GM23248 (cell line): ENCODE data around the gene RNF215. TPM values are rescaled to one million over a fixed set of nuclear protein-coding genes. Genes with fewer than 3 reads are reported as not detected.
A peak's percentile ranks its signal among the peaks of the same experiment; 100 is the strongest.
"Not testable (repeated sequence)": the region's sequence is repeated elsewhere in the genome, so short reads cannot be mapped to it uniquely, and the experiment has no call there.

Experiments used
- DNase-seq: peaks from one replicate; pipeline ENCODE4 v3.0.0-alpha.2; 2015
- H2AFZ ChIP-seq: fragments of 200-600 bp; sonication (generic); 2 replicates; pipeline ENCODE4 v1.6.1; 2016; ENCODE audit warnings: antibody characterized with exemption
- H3F3A ChIP-seq: fragments of 200-600 bp; sonication (generic); 2 replicates; pipeline ENCODE4 v1.6.1; 2016; ENCODE audit warnings: mild to moderate bottlenecking, antibody characterized with exemption, mixed run types; ENCODE audit not compliant: insufficient read depth
- H3K27ac ChIP-seq: fragments of 200-600 bp; sonication (generic); 2 replicates; pipeline ENCODE4 v1.5.1; 2016; ENCODE audit warnings: mild to moderate bottlenecking
- H3K27me3 ChIP-seq: fragments of 200-600 bp; sonication (generic); replicated peaks from 2 replicates; pipeline ENCODE4 v1.6.1; 2016; ENCODE audit warnings: mild to moderate bottlenecking; ENCODE audit not compliant: insufficient read depth
- H3K36me3 ChIP-seq: fragments of 200-600 bp; sonication (generic); 2 replicates; pipeline ENCODE4 v1.6.1; 2016; ENCODE audit warnings: low read depth, mild to moderate bottlenecking
- H3K4me1 ChIP-seq: fragments of 200-600 bp; sonication (generic); 2 replicates; pipeline ENCODE4 v1.6.1; 2016; ENCODE audit warnings: mild to moderate bottlenecking; ENCODE audit not compliant: insufficient read depth
- H3K4me2 ChIP-seq: fragments of 200-600 bp; sonication (generic); one replicate; pipeline ENCODE4 v1.6.1; 2016; ENCODE audit warnings: mild to moderate bottlenecking; ENCODE audit not compliant: unreplicated experiment
- H3K4me3 ChIP-seq: fragments of 200-600 bp; sonication (generic); 2 replicates; pipeline ENCODE4 v1.5.1; 2016; ENCODE audit warnings: mild to moderate bottlenecking
- H3K79me2 ChIP-seq: fragments of 200-600 bp; sonication (generic); 2 replicates; pipeline ENCODE4 v1.6.1; 2016; ENCODE audit warnings: mild to moderate bottlenecking; ENCODE audit not compliant: insufficient read depth
- H3K9ac ChIP-seq: fragments of 200-600 bp; sonication (generic); 2 replicates; pipeline ENCODE4 v1.6.1; 2016; ENCODE audit warnings: mild to moderate bottlenecking
- H3K9me2 ChIP-seq: fragments of 200-600 bp; sonication (generic); 2 replicates; pipeline ENCODE4 v1.6.1; 2016; ENCODE audit warnings: mixed run types, mild to moderate bottlenecking, moderate library complexity; ENCODE audit not compliant: insufficient read depth
- H3K9me3 ChIP-seq: fragments of 200-600 bp; sonication (generic); one replicate; pipeline ENCODE4 v1.6.1; 2017; ENCODE audit warnings: low read depth
- H4K20me1 ChIP-seq: fragments of 200-600 bp; sonication (generic); 2 replicates; pipeline ENCODE4 v1.6.0; 2016; ENCODE audit not compliant: insufficient read depth
- EZH2 ChIP-seq: fragments of 200-600 bp; sonication (generic); IDR thresholded peaks from 2 replicates; pipeline ENCODE4 v1.6.1; 2018; ENCODE audit warnings: antibody characterized with exemption, mild to moderate bottlenecking; ENCODE audit not compliant: insufficient read depth, poor library complexity, severe bottlenecking
- EZH2phosphoT487 ChIP-seq: fragments of 200-600 bp; sonication (generic); IDR thresholded peaks from 2 replicates; pipeline ENCODE4 v1.6.1; 2018; ENCODE audit warnings: antibody characterized with exemption, moderate library complexity, mild to moderate bottlenecking, low read depth; ENCODE audit not compliant: insufficient read depth
- WGBS, 2 experiments: methylation state at CpG; one replicate each; pipeline ENCODE4 v1.1.6; 2015 to 2017; ENCODE audit warnings: low lambda C conversion rate in 2 of 2, low coverage in 1 of 2; ENCODE audit errors: missing lambda C conversion rate in 2 of 2; 5-methylcytosine and 5-hydroxymethylcytosine counted together
- in situ Hi-C: fragments of 300-500 bp; cut with MboI; formaldehyde crosslinking; loops from 2 replicates; pipeline ENCODE4 v1.15.0; 2020
- polyA plus RNA-seq: library from polyadenylated mRNA; unstranded; fragments of >200 nt; fragmentation: Nextera tagmentation; extraction: Ambion mirVana; gene quantifications from 2 replicates; pipeline ENCODE4 v1.2.1, GENCODE V29; 2016
- total RNA-seq: library from RNA; depleted of rRNA; stranded (reverse); fragments of >200 nt; shearing (Covaris generic); gene quantifications from 2 replicates; pipeline ENCODE4 v1.2.3, GENCODE V29; 2014

The RNF215 gene
- total and polyA plus RNA-seq, 2 experiments from 2014 or later: 2.9 to 29.9 TPM

DNA sequence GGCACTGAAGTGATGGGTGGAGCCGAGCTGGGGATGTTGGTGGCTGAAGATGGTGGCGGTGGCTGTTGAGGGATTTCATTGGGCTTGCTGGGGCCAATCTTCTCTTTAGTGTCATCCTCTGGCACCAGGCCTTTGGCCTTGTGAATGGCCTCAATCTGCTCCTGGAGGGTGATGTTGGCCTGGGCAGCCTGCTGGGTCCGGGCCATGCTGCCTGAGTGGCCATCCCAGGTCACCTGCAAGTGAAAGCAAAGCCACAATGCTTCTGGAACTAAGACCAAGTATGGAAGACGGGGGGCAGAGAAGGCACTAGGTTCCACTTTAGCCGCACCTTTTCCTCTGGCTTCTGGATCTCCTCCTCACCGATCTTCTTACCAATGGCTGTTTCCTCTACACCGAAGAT is 48.4 kb downstream of the RNF215 start:
- no peaks in the 10 kb centered on the region for H3K79me2 ChIP-seq
- no peak overlapping the region for H3K9ac ChIP-seq
- H3F3A ChIP-seq: peaks cover 1% of the 10 kb centered on the region; the same call in 1 of the 2 replicates
- no peak for DNase-seq
- peaks cover 69% of the 10 kb centered on the region for H3K36me3 ChIP-seq
- H3K9me3 ChIP-seq: no peaks in the 10 kb centered on the region
- H3K9me2 ChIP-seq: no peaks in the 10 kb centered on the region
- TF ChIP-seq EZH2: no peak
- 86 to 93% methylated on average over 7 of the region's 7 CpGs for WGBS, 2 experiments
- H2AFZ ChIP-seq: no peak overlapping the region
- no peaks in the 10 kb centered on the region for H4K20me1 ChIP-seq
- no peaks in the 10 kb centered on the region for H3K27me3 ChIP-seq
- in situ Hi-C loops: no loop called here
- H3K4me1 ChIP-seq: no peaks in the 10 kb centered on the region
- H3K4me2 ChIP-seq: no peak overlapping the region
- no peak overlapping the region for H3K27ac ChIP-seq
- H3K4me3 ChIP-seq: no peak overlapping the region

DNA sequence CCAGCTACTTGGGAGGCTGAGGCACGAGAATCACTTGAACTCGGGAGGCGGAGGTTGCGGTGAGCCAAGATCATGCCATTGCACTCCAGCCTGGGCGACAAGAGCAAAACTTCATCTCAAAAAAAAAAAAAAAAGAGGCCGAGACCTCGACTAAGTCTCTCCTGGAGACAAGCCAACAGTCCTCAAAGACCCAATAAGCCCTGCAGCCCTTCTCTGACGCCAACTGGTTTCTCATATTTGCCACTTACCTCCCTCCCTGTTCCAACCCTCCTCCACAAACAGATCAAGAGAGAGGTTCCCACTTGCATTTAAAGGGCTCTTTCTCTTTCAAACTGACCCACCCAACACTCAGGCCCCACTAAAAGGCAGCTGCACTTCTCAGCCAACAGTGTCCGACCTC is 48.9 kb downstream of the RNF215 start:
- H2AFZ ChIP-seq, DNase-seq, in situ Hi-C loops, H3K27ac ChIP-seq, H3K4me1 ChIP-seq, H3K4me3 ChIP-seq, H3K27me3 ChIP-seq, H3K9ac ChIP-seq, H3K4me2 ChIP-seq, H3K9me3 ChIP-seq, H3F3A ChIP-seq, H4K20me1 ChIP-seq, H3K79me2 ChIP-seq, H3K9me2 ChIP-seq: not testable (repeated sequence)
- H3K36me3 ChIP-seq: peaks cover 68% of the 10 kb centered on the region
- WGBS, 2 experiments: 79 to 89% methylated on average over 4 to 9 of the region's 9 CpGs

DNA sequence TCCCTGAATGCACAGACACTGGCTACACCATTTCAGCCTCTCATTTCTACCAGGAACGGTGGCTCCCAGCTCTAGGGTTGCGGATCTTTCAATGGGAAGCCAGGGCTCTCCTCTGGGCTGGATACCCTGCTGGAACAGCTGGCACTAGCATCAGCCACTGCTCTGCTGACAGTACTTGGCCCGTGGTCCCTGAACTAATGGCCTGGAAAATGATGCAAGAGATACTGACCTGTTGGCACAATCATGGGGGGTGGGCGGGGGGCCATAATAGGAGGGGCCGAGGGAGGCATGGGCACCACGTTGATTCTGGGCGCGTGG is 49.8 kb downstream of the RNF215 start:
- Histone ChIP-seq H3F3A (peaks cover 10% of the 10 kb centered on the region), H3K36me3 (peaks cover 62% of the 10 kb centered on the region), H3K4me3 (no peak overlapping the region), H3K79me2 (no peaks in the 10 kb centered on the region), H3K4me2 (no peak overlapping the region), H3K9me3 (no peaks in the 10 kb centered on the region), H3K27me3 (no peaks in the 10 kb centered on the region), H3K27ac (no peak overlapping the region), H2AFZ (no peak overlapping the region), H3K4me1 (no peaks in the 10 kb centered on the region), H3K9ac (no peak overlapping the region), H4K20me1 (no peaks in the 10 kb centered on the region), H3K9me2 (no peaks in the 10 kb centered on the region)
- TF ChIP-seq EZH2 (no peak), EZH2phosphoT487 (no peak)
- WGBS, 2 experiments: 82 to 84% methylated on average over 4 to 8 of the region's 8 CpGs
- no peak for DNase-seq
- in situ Hi-C loops: no loop called here

DNA sequence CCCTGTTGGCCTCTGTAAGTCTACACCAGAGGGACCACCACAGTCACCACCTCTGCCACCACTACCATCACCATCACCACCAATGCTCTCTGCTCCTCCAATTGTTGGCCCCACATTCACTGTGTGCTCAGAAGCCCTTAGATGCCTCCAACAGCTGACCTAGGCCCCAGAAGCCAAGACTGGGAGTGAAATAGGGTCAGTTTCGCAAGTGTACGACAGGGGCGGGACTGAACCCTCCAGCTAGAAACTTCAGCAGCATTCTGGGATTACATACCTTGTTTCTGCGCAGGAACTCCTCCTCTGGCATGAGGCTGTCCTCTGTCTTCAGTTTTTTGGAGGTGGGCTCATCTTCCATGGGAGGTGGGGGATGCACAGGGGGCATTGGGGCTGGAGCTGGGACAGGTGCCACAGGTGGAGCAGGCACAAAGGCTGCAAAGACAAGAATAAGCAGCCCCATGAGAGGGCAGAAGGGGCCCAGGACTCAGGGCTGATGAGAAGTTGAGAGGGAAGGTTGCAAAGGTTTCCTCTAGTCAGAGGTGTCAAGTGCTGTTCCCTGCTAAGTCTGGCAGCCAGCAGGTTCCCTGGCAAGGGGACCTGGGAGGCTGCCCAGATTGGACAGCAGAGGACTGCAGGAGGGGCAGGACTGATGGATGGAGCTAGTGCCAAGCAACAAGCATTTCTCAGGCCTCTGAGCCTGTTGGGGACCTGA is 50.3 kb downstream of the RNF215 start:
- H3K4me1 ChIP-seq: no peaks in the 10 kb centered on the region
- no peak overlapping the region for H3K4me2 ChIP-seq
- no peaks in the 10 kb centered on the region for H3K27me3 ChIP-seq
- H3K9me2 ChIP-seq: no peaks in the 10 kb centered on the region
- H2AFZ ChIP-seq: no peak overlapping the region
- no peak overlapping the region for H3K4me3 ChIP-seq
- H3K27ac ChIP-seq: no peak overlapping the region
- in situ Hi-C loops: no loop called here
- TF ChIP-seq EZH2 (no peak), EZH2phosphoT487 (no peak)
- no peak overlapping the region for H3K9ac ChIP-seq
- H3K79me2 ChIP-seq: no peaks in the 10 kb centered on the region
- H3F3A ChIP-seq: peaks cover 13% of the 10 kb centered on the region
- 88 to 91% methylated on average over 4 of the region's 4 CpGs for WGBS, 2 experiments
- DNase-seq: no peak
- H4K20me1 ChIP-seq: no peaks in the 10 kb centered on the region
- H3K36me3 ChIP-seq: peaks cover 57% of the 10 kb centered on the region
- H3K9me3 ChIP-seq: no peaks in the 10 kb centered on the region

DNA sequence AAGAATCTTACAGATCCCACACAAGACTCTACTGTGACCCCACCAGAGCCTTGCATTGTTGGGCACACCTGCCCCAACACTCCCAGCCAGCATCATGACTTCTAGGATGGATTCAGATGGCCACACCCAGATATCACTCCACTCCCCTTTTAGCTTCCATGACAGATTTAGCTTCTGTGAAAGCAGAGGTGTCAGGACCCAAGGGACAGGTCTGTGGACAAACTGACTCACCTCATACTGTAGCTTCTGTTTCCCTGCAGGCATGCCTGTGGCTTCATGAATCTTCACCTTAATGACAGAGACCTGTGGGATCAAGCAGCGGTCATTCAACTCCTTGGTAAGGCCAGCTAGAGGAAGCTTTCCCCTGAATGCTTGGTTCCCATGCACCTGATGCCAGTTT is 52.0 kb downstream of the RNF215 start:
- Histone ChIP-seq H3K79me2 (no peaks in the 10 kb centered on the region), H3K4me2 (no peak overlapping the region), H3F3A (peaks cover 20% of the 10 kb centered on the region), H3K4me1 (no peaks in the 10 kb centered on the region), H3K4me3 (no peak overlapping the region), H3K9me2 (no peaks in the 10 kb centered on the region), H4K20me1 (no peaks in the 10 kb centered on the region), H3K27ac (no peak overlapping the region), H3K27me3 (no peaks in the 10 kb centered on the region), H3K36me3 (peaks cover 53% of the 10 kb centered on the region), H2AFZ (no peak overlapping the region), H3K9me3 (no peaks in the 10 kb centered on the region), H3K9ac (no peak overlapping the region)
- 94 to 100% methylated on average over 1 of the region's 1 CpG for WGBS, 2 experiments
- in situ Hi-C loops: no loop called here
- TF ChIP-seq EZH2phosphoT487 (no peak), EZH2 (no peak)
- peak; percentile 12 for DNase-seq
